UCSD-AML1 (cell line): ENCODE measurements around the gene SLC9A9.
"Not testable (repeated sequence)": the region's sequence is repeated elsewhere in the genome, so short reads cannot be mapped to it uniquely, and the experiment has no call there.

Experiments
- DNase-seq: peaks from one replicate; lab custom pipeline; 2025; ENCODE audit not compliant: unreplicated experiment; lab: John Stamatoyannopoulos, UW

SLC9A9 gene

GRCh38 chr3:143810953-143811265 lies 37.4 kb downstream of the SLC9A9 start:
- DNase-seq: no peak

GRCh38 chr3:143810166-143810952 lies 37.9 kb downstream of the SLC9A9 start:
- no peak for DNase-seq

DNA sequence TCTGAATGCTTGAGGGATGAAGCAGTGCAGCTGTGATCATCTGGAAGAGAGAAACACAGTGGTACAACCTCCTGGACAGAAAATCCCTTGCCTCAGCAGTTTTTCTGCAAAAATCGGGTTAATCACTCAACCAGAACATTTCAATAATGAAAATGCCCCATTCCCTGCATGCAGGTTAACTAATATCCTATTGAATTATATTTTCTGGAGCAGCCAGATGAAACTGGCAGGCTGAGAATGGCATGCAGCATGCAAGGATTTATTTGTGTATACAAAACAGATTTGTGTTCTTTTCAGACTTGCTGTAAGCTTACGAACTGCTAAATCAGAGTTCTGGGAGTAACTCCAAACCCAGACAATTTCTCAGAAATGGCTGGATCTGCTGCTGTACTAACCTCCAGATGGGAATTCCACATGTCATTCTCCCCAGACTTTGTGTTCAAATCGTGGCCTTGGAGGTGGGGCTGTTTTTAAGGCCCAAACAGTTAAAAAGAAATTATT lies 39.1 kb downstream of the SLC9A9 start:
- DNase-seq: no peak

DNA sequence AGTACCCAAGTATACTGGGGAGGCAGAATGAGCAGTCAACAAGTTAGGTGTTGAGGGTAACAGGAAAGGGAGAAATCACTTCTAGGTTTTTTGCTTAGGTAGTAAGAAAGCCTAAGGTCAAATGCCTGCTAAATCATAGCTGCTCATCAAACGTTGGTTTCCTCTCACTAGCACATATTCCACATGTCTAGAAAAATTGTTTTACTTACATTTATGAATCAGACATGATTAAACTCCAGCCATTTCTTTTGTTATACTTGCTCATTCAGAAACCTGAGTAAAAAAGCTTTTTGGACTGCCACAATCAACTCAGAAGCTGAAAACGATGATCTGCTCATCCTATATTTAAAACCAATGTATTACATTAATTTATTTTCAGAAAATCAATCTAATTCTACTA lies 40.2 kb downstream of the SLC9A9 start:
- DNase-seq: no peak

DNA sequence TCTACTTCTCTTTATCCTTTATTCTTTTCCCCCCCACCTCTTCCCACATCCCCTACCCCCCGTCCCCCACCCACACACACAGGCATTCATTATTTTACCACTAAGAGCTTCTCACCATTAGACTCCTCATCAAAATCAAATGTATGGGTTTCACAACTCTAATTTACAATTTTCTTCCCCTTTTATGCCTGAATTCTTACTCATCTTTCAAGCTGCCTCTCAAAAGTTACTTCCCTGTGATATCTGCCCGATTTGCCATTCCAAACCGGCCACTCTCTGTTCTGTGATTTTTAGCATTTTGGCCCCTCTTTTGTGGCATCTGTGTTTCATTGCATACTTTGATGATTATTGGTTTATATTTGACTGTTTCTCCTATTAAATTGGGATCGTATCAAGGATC lies 42.2 kb downstream of the SLC9A9 start:
- DNase-seq: no peak

GRCh38 chr3:143805476-143805875 lies 42.8 kb downstream of the SLC9A9 start:
- DNase-seq: not testable (repeated sequence)

GRCh38 chr3:143801046-143801445 lies 47.2 kb downstream of the SLC9A9 start:
- DNase-seq: not testable (repeated sequence)

- DNase-seq: not testable (repeated sequence)
Observed at GRCh38 chr3:143798151-143798550, 50.1 kb downstream of the SLC9A9 start.

DNA sequence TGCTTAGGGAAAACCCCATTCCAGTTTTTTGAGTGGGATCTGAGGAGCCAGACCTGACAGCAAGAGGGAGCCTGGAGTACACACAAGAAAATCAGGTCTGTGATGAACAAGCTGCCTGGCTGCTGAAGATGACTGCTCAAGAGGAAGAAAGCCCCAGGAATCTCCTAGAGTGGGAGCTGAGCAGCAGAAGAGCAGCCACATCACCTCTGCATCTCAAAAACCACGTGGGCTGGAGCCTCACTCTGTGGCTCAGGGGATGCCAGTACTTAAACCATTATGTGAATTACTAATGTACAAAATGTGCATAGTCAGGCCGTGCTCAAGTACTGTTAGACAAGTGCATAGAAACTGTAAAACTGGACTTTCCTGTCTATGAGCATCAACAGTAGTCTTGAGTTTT lies 52.4 kb downstream of the SLC9A9 start:
- no peak for DNase-seq

DNA sequence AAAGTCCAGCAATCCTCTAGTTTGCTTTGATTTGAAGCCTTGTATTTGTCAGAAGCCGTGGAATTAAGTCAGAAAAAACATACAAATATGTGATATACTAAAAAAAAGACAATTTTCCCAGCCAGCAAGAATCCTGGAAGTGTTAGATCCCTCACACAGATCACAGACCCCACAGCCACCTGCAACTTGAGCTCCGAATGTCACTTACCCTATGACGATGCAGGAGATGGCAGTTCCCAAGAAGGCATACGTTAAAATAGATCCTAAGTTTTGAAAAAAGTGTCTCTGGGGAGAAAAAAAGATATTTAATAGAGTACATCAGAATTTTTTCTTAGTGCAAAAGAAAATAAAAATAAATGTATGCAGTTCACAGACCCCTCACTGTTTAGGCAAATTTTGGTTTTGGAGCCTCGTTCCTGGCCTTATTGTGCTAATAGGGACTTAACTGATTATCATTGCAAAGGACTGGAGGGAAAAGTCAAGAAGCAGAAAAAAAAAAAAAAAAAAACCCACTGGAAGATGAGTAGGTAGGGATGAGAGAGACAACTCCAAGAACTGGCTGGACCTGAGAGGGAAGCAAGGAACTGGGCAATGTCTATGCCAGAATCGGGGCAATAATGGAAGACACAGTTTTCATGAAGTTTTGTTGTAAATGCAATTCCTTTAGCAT lies 53.3 kb downstream of the SLC9A9 start:
- DNase-seq: no peak

DNA sequence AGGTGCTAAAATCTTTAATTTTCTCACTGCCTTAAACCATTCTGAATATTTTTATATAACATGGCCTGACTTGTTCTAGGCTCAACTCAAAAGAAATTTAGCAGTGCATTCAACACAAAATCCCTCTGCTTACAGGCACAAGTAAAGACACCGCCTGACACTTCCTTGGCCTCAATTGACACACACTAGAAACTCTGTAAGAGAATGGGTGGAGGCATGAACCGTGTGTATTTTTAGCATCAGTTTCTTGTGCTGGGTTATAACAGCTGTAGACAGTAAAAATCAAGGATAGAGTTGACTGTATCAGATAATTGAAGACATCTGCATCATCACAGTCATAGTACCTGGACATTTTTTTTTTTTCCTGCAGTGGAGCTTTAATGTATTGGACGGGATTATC lies 54.3 kb downstream of the SLC9A9 start:
- DNase-seq: no peak

DNA sequence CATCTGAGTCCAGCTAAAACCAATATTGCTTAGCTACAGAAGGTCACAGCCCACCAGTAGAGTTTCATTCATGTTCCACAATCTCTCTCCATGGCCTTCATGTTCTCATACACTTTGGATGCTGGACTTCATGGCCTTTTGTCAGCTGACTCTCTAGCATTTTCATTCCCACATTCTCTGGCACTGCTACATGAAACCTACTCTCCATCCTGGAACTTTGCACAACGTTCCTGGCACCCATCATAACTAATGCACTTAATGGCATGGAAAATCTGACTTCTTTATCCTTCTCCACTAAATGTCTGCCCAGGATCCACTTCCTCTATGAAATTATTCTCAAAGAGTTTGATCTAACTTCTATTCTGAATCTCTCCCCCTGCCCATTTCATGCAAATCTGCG lies 56.9 kb downstream of the SLC9A9 start:
- DNase-seq: no peak

GRCh38 chr3:143786219-143787191 lies 61.8 kb downstream of the SLC9A9 start:
- DNase-seq: no peak

DNA sequence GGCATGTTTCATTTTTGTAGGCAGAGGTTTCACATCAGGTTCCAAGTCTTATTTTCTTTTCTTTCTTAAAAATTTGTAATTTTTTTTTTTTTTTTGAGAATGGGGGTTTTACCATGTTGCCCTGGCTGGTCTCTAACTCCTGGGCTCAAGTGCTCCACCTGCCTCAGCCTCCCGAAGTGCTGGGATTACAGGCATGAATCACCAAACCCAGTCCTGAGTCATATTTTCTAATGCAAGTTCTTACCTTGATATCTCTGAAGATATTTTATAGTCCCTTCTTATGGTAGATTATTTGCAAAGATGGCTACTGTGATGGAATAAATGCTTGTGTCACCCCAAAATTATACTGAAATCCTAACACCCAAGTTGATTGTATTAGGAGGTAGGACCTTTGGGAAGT lies 63.8 kb downstream of the SLC9A9 start:
- no peak for DNase-seq

- DNase-seq: no peak
Observed at GRCh38 chr3:143783851-143784370, 64.4 kb downstream of the SLC9A9 start.

GRCh38 chr3:143775459-143775858 lies 72.8 kb downstream of the SLC9A9 start:
- DNase-seq: no peak

DNA sequence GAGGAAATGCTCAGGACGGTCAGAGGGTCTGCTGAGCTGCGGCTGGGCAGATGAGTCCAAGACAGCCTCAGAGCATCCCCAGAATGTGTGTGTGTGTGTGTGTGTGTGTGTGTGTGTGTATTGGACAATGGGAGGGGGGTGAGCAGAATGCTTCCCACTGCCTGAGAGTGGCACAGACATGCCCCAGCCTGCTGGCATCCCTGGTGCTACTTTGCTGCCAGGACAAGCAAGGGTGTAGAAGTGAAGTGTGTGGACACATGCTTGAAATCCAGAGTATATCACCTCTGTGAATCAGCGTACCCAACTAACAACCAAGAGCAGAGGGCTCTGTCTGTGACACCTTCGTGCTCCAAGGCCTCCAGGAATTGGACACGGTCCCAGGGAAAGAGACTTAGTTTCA lies 76.3 kb downstream of the SLC9A9 start:
- no peak for DNase-seq

GRCh38 chr3:143771258-143771657 lies 77.0 kb downstream of the SLC9A9 start:
- DNase-seq: no peak

DNA sequence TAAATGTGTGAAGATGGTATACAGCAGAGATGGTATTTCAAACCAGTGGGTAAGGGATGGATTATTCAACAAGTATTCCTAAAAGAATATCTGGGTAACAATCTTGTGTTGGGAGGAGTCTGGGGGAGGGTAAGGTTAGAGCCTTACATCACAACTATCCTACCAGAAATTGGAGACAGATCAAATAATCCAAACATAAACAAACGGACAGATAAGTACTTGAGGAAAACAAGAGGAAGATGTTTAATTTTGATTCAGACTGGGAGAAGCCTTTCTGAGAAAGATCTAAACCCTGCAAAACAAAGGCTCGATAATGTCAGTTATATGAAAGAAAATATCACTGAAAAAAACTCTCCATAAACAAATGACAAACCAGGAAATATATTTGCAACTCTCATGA lies 77.9 kb downstream of the SLC9A9 start:
- no peak for DNase-seq

DNA sequence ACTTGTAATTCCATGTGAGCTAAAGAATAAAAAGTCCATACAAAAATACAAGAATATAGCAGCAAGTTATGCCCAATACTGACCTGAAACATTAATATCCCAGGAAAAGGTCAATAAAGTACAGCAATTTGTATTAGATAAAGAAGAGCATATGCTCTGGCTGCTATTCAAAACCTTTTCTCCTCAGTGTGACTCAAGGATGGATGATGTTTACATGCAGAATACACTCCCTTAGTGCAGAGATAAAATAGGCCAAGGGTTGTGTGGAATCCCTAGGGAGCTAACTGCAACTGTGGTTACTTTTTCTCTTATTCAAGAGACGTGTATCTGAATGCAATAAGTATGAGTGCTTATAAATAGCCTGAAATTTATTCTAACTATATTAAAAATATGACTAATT lies 78.7 kb downstream of the SLC9A9 start:
- no peak for DNase-seq

- no peak for DNase-seq
Observed at GRCh38 chr3:143764840-143765239, 83.4 kb downstream of the SLC9A9 start.
